B cell (primary cell): ENCODE data around the gene EXOC3L2. TPM values are rescaled to one million over a fixed set of nuclear protein-coding genes. Genes with fewer than 3 reads are reported as not detected.

ENCODE experiments used
- ATAC-seq: fragments of 200-7000 bp; cut with Tn5 transposase; one replicate; pipeline ENCODE4 v1.10.0; 2021; ENCODE audit warnings: low read depth, mild to moderate bottlenecking, moderate number of reproducible peaks, moderate library complexity
- CTCF ChIA-PET: fragments of 350-600 bp; sonication (Branson Sonifier 250); formaldehyde crosslinking; loops from one replicate; lab custom pipeline; 2021; ENCODE audit warnings: antibody characterized with exemption, inconsistent platforms; lab: Charles Lee
- POLR2A ChIA-PET: fragments of 350-600 bp; sonication (Branson Sonifier 250); formaldehyde crosslinking; loops from one replicate; lab custom pipeline; 2021; ENCODE audit warnings: antibody characterized with exemption; lab: Charles Lee
- DNase-seq: peaks from one replicate; pipeline ENCODE4 v3.0.0; 2013
- H2AFZ ChIP-seq: 2 replicates; pipeline ENCODE4 v1.6.1; 2012; ENCODE audit warnings: mild to moderate bottlenecking, low read depth, low read length; ENCODE audit not compliant: insufficient read depth, poor library complexity, severe bottlenecking
- H3K27ac ChIP-seq, 2 donors: 1 replicate in 1 of 2; 2 replicates in 1 of 2; pipeline ENCODE4 v1.5.1; 2012 to 2013; ENCODE audit warnings: low read length in 2 of 2, mild to moderate bottlenecking in 2 of 2, moderate library complexity in 1 of 2
- H3K27me3 ChIP-seq, 4 experiments: fragments of 200-600 bp in 1 of 4; sonication (generic) in 1 of 4; replicated peaks in 1 of 4; 1 replicate in 2 of 4; 2 replicates in 2 of 4; pipeline versions ENCODE4 v1.6.1 to v1.7.0; 2013 to 2016; ENCODE audit warnings: low read length in 3 of 4, mild to moderate bottlenecking in 2 of 4, mixed read lengths in 1 of 4, moderate library complexity in 1 of 4; ENCODE audit not compliant: insufficient read depth in 4 of 4, control insufficient read depth in 3 of 4; ENCODE audit errors: control extremely low read depth in 1 of 4
- H3K36me3 ChIP-seq, 2 experiments: replicated peaks in 1 of 2; 1 replicate in 1 of 2; 2 replicates in 1 of 2; pipeline versions ENCODE4 v1.6.1 to v1.7.1; 2013; ENCODE audit warnings: low read length in 1 of 2; ENCODE audit not compliant: insufficient read depth in 2 of 2, control insufficient read depth in 1 of 2; ENCODE audit errors: control extremely low read depth in 1 of 2, extremely low read depth in 1 of 2
- H3K4me1 ChIP-seq, 2 donors: fragments of 200-600 bp in 1 of 2; sonication (generic) in 1 of 2; 1 replicate in 1 of 2; 2 replicates in 1 of 2; pipeline versions ENCODE4 v1.5.1 to v1.6.1; 2013 to 2017; ENCODE audit warnings: low read length in 2 of 2; ENCODE audit not compliant: control insufficient read depth in 2 of 2, insufficient read depth in 2 of 2
- H3K4me2 ChIP-seq: replicated peaks from 2 replicates; pipeline ENCODE3; 2012; ENCODE audit warnings: mild to moderate bottlenecking, low read depth, low read length; ENCODE audit not compliant: poor library complexity, severe bottlenecking
- H3K4me3 ChIP-seq, 5 experiments: fragments of 200-600 bp in 1 of 5; sonication (generic) in 1 of 5; 1 replicate in 3 of 5; 2 replicates in 2 of 5; pipeline versions ENCODE4 v1.5.1 to v1.7.0; 2011 to 2016; ENCODE audit warnings: low read length in 4 of 5, mild to moderate bottlenecking in 4 of 5, low read depth in 2 of 5, control low read depth in 1 of 5, moderate library complexity in 1 of 5; ENCODE audit not compliant: insufficient read depth in 1 of 5; ENCODE audit errors: control extremely low read depth in 1 of 5, extremely low read depth in 1 of 5
- H3K79me2 ChIP-seq: fragments of 200-600 bp; sonication (generic); one replicate; pipeline ENCODE4 v1.6.0; 2016; ENCODE audit warnings: low read length; ENCODE audit not compliant: control insufficient read depth, insufficient read depth
- H3K9ac ChIP-seq: fragments of 200-600 bp; sonication (generic); 2 replicates; pipeline ENCODE4 v1.6.1; 2017; ENCODE audit warnings: mild to moderate bottlenecking, low read length, moderate library complexity
- H3K9me3 ChIP-seq, 3 donors: one replicate each; pipeline versions ENCODE4 v1.6.1 to v1.7.1; 2013; ENCODE audit warnings: low read length in 2 of 3; ENCODE audit not compliant: control insufficient read depth in 2 of 3, insufficient read depth in 1 of 3; ENCODE audit errors: control extremely low read depth in 1 of 3
- H4K20me1 ChIP-seq: 2 replicates; pipeline ENCODE4 v1.6.0; 2012; ENCODE audit warnings: mild to moderate bottlenecking, low read length; ENCODE audit not compliant: insufficient read depth, control insufficient read depth, poor library complexity, severe bottlenecking
- H3K27ac Mint-ChIP-seq: one replicate; pipeline ENCODE4 v1.8.0; 2021; ENCODE audit warnings: mixed read lengths
- H3K27me3 Mint-ChIP-seq: one replicate; pipeline ENCODE4 v1.8.0; 2021; ENCODE audit warnings: mixed read lengths
- H3K4me1 Mint-ChIP-seq: one replicate; pipeline ENCODE4 v1.8.0; 2021; ENCODE audit warnings: mixed read lengths
- H3K4me3 Mint-ChIP-seq: one replicate; pipeline ENCODE4 v1.8.0; 2021; ENCODE audit warnings: mixed read lengths
- H3K9me3 Mint-ChIP-seq: one replicate; pipeline ENCODE4 v1.8.0; 2022; ENCODE audit warnings: mixed read lengths; ENCODE audit not compliant: insufficient read depth
- EZH2 ChIP-seq: IDR thresholded peaks from 2 replicates; pipeline ENCODE4 v1.6.1; 2012; ENCODE audit warnings: borderline replicate concordance, low read depth, mild to moderate bottlenecking, moderate library complexity, low read length; ENCODE audit not compliant: insufficient read depth, poor library complexity, severe bottlenecking
- WGBS: methylation state at CpG from one replicate; pipeline ENCODE4 v1.1.5; 2013; ENCODE audit warnings: missing lambda C conversion rate; ENCODE audit not compliant: insufficient coverage; 5-methylcytosine and 5-hydroxymethylcytosine counted together
- intact Hi-C: fragments of 100-400 bp; cut with micrococcal nuclease; formaldehyde crosslinking; loops from one replicate; pipeline ENCODE4 v1.10.0; 2022
- polyA plus RNA-seq: library from polyadenylated mRNA; depleted of rRNA; stranded (reverse); fragments of >200 nt; gene quantifications from 2 replicates; pipeline ENCODE4 v1.2.3, GENCODE V29; 2012
- total RNA-seq, 2 donors: library from RNA; stranded (reverse); fragments of 120-200 nt in 1 of 2; gene quantifications; 1 replicate in 1 of 2; 2 replicates in 1 of 2; pipeline versions ENCODE4 v1.2.3 to v1.2.4, GENCODE V29; 2013 to 2022
- TF ChIP-seq, protein P1 (sequence below): fragments of 200-600 bp; IDR thresholded peaks from one replicate; pipeline ENCODE4 v1.8.0; 2022; ENCODE audit warnings: antibody characterized with exemption, mild to moderate bottlenecking

Gene EXOC3L2
- total and polyA plus RNA-seq, 2 donors (not counting 1 experiment from before 2014, with no cell fraction given), result not detected

GRCh38 chr19:45200568-45200967 is 44.6 kb downstream of the EXOC3L2 start:
- ATAC-seq (no peak), DNase-seq (no peak)
- Histone ChIP-seq H3K4me3 (no peak overlapping the region), H3K36me3 (no peaks in the 10 kb centered on the region), H2AFZ (no peak overlapping the region), H3K27ac (no peak overlapping the region), H3K79me2 (no peaks in the 10 kb centered on the region), H4K20me1 (no peaks in the 10 kb centered on the region), H3K4me1 (no peaks in the 10 kb centered on the region), H3K27me3 (no peaks in the 10 kb centered on the region), H3K9ac (no peak overlapping the region), H3K4me2 (no peak overlapping the region), H3K9me3 (peaks cover 0 to 21% (median 0%) of the 10 kb centered on the region in 3 donors)
- 98% methylated on average over 4 of the region's 4 CpGs for WGBS
- TF ChIP-seq, protein P1, sequence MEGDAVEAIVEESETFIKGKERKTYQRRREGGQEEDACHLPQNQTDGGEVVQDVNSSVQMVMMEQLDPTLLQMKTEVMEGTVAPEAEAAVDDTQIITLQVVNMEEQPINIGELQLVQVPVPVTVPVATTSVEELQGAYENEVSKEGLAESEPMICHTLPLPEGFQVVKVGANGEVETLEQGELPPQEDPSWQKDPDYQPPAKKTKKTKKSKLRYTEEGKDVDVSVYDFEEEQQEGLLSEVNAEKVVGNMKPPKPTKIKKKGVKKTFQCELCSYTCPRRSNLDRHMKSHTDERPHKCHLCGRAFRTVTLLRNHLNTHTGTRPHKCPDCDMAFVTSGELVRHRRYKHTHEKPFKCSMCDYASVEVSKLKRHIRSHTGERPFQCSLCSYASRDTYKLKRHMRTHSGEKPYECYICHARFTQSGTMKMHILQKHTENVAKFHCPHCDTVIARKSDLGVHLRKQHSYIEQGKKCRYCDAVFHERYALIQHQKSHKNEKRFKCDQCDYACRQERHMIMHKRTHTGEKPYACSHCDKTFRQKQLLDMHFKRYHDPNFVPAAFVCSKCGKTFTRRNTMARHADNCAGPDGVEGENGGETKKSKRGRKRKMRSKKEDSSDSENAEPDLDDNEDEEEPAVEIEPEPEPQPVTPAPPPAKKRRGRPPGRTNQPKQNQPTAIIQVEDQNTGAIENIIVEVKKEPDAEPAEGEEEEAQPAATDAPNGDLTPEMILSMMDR, result no peak
- TF ChIP-seq EZH2, result no peak
- Mint-ChIP-seq H3K9me3 (no peaks in the 10 kb centered on the region), H3K4me3 (no peak overlapping the region), H3K4me1 (no peaks in the 10 kb centered on the region), H3K27me3 (peaks cover 6% of the 10 kb centered on the region), H3K27ac (no peak overlapping the region)
- CTCF ChIA-PET, result no interaction called here
- POLR2A ChIA-PET, result no interaction called here
- intact Hi-C loops, result loop anchor here (10.0 kb wide), 1 partner anchor 376 kb away; no protein-coding TSS in a partner anchor

DNA sequence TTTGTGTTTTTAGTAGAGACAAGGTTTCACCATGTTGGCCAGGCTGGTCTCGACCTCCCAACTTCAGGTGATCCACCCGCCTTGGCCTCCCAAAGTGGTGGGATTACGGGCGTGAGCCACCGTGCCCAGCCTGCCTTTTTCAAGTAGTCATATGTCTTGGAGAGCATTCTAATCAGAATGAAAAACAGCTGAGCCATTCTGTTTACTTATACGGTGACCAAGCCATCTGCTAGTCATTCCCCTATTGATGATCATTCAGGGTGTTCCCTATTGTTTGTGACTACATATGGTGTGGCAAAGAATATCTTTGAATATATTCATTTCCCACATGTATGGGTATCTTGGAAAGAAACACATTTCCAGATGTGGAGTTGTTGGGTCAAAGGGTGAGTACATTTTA is 49.4 kb downstream of the EXOC3L2 start:
- H2AFZ ChIP-seq, result no peak overlapping the region
- Mint-ChIP-seq H3K27ac (no peak overlapping the region), H3K9me3 (no peaks in the 10 kb centered on the region), H3K4me1 (no peaks in the 10 kb centered on the region), H3K27me3 (peaks cover 4% of the 10 kb centered on the region), H3K4me3 (no peak overlapping the region)
- intact Hi-C loops, result no loop called here
- H3K9ac ChIP-seq, result no peak overlapping the region
- H3K36me3 ChIP-seq, result no peaks in the 10 kb centered on the region
- H3K4me3 ChIP-seq, result no peak overlapping the region
- H3K79me2 ChIP-seq, result no peaks in the 10 kb centered on the region
- no peaks in the 10 kb centered on the region for H3K9me3 ChIP-seq
- ATAC-seq, result no peak
- POLR2A ChIA-PET, result no interaction called here
- CTCF ChIA-PET, result no interaction called here
- DNase-seq, result no peak
- WGBS, result 92% methylated on average over 6 of the region's 6 CpGs
- no peaks in the 10 kb centered on the region for H3K4me1 ChIP-seq
- H3K4me2 ChIP-seq, result no peak overlapping the region
- H3K27ac ChIP-seq, result no peak overlapping the region
- no peaks in the 10 kb centered on the region for H4K20me1 ChIP-seq
- TF ChIP-seq, protein P1, result no peak
- TF ChIP-seq EZH2, result no peak
- H3K27me3 ChIP-seq, result no peaks in the 10 kb centered on the region
